K562 (cell line): ENCODE data around the gene LGR6. TPM values are rescaled to one million over a fixed set of nuclear protein-coding genes. Genes with fewer than 3 reads are reported as not detected.

Experiments
- CBFA2T2 ChIP-seq: fragments of 450-650 bp; conservative IDR thresholded peaks from 2 replicates; pipeline ENCODE4 v1.6.1; 2017; ENCODE audit warnings: mild to moderate bottlenecking
- FIP1L1 ChIP-seq: fragments of 200-400 bp; formaldehyde crosslinking; IDR thresholded peaks from 2 replicates; pipeline ENCODE4 v1.6.1; 2018; ENCODE audit warnings: mild to moderate bottlenecking, low read depth, low read length; ENCODE audit not compliant: poor library complexity, severe bottlenecking
- GATAD2B ChIP-seq: fragments of 450-650 bp; IDR thresholded peaks from 2 replicates; pipeline ENCODE4 v1.6.1; 2017; ENCODE audit warnings: mild to moderate bottlenecking, borderline replicate concordance
- IRF2 ChIP-seq: sonication (generic); formaldehyde crosslinking; IDR thresholded peaks from 2 replicates; pipeline ENCODE4 v1.8.1; 2022; ENCODE audit warnings: mild to moderate bottlenecking, missing genetic modification reagents
- MCM2 ChIP-seq: fragments of 450-650 bp; IDR thresholded peaks from 2 replicates; pipeline ENCODE4 v1.6.1; 2017; ENCODE audit warnings: low read depth, mild to moderate bottlenecking
- NFIX ChIP-seq: fragments of 250-450 bp; sonication (Bioruptor Pico); IDR thresholded peaks from 2 replicates; pipeline ENCODE4 v1.4.0; 2020; ENCODE audit warnings: low read depth, mild to moderate bottlenecking, moderate library complexity
- NR2C2 ChIP-seq, 2 experiments: fragments of 200-800 bp in 1 of 2; sonication (Bioruptor generic) in 1 of 2; sonication (generic) in 1 of 2; formaldehyde crosslinking in 1 of 2; IDR thresholded peaks; 2 replicates each; pipeline versions ENCODE4 v1.6.1 to v1.8.0; 2016 to 2022; ENCODE audit warnings: mild to moderate bottlenecking in 1 of 2, missing compliant biosample characterization in 1 of 2, missing genetic modification characterization in 1 of 2, missing genetic modification reagents in 1 of 2
- ZNF408 ChIP-seq: fragments of 250-450 bp; sonication (Bioruptor Pico); IDR thresholded peaks from 2 replicates; pipeline ENCODE4 v1.4.0; 2020; ENCODE audit warnings: low read depth, mild to moderate bottlenecking, moderate library complexity
- ZNF41 ChIP-seq: fragments of 250-450 bp; sonication (Bioruptor Pico); conservative IDR thresholded peaks from 2 replicates; pipeline ENCODE4 v1.4.0; 2020; ENCODE audit warnings: mild to moderate bottlenecking
- polyA plus RNA-seq, 8 experiments: library from polyadenylated mRNA; depleted of rRNA in 4 of 8; stranded (reverse) in 5 of 8; unstranded in 3 of 8; fragments of >200 nt; fragmentation: Nextera tagmentation in 2 of 8; fragmentation: Illumina TruSeq in 1 of 8; extraction: Ambion mirVana in 2 of 8; extraction: Trizol in 1 of 8; gene quantifications; 2 replicates each; pipeline versions ENCODE4 v1.2.1 to v1.2.3, GENCODE V29; 2011 to 2014; ENCODE audit warnings: inconsistent platforms in 1 of 8, missing spikeins in 1 of 8
- total RNA-seq, 7 experiments: library from RNA; depleted of rRNA in 6 of 7; stranded (reverse); fragments of >200 nt in 6 of 7; fragmentation: Illumina TruSeq in 2 of 7; extraction: Trizol in 2 of 7; gene quantifications; 2 replicates each; pipeline versions ENCODE4 v1.2.1 to v1.2.3, GENCODE V29; 2011 to 2021; ENCODE audit warnings: low replicate concordance in 1 of 7
- TF ChIP-seq, protein P1 (sequence below): conservative IDR thresholded peaks from 2 replicates; pipeline ENCODE4 v1.6.1; 2011; ENCODE audit warnings: low read depth, mild to moderate bottlenecking, low read length; ENCODE audit not compliant: control insufficient read depth
- TF ChIP-seq, protein P2 (sequence below): fragments of 250-450 bp; sonication (Bioruptor Pico); IDR thresholded peaks from 2 replicates; pipeline ENCODE4 v1.4.0; 2020; ENCODE audit warnings: borderline replicate concordance
- TF ChIP-seq, protein P3 (sequence below): fragments of 450-650 bp; IDR thresholded peaks from 2 replicates; pipeline ENCODE4 v1.6.1; 2014; ENCODE audit warnings: low read depth, mild to moderate bottlenecking, moderate library complexity, borderline replicate concordance
- TF ChIP-seq, protein P4 (sequence below): fragments of 450-650 bp; IDR thresholded peaks from 2 replicates; pipeline ENCODE4 v1.6.1; 2017; ENCODE audit warnings: mild to moderate bottlenecking, moderate library complexity
- TF ChIP-seq, protein P5 (sequence below): sonication (generic); formaldehyde crosslinking; IDR thresholded peaks from 2 replicates; pipeline ENCODE4 v1.8.0; 2022; ENCODE audit warnings: mild to moderate bottlenecking, missing genetic modification reagents
- TF ChIP-seq, protein P6 (sequence below): sonication (generic); formaldehyde crosslinking; IDR thresholded peaks from 2 replicates; pipeline ENCODE4 v1.8.0; 2022; ENCODE audit warnings: missing genetic modification reagents, mild to moderate bottlenecking, borderline replicate concordance

Gene LGR6
- total and polyA plus RNA-seq, 9 of the 15 experiments (the other 6 are each of a cell fraction or from before 2014, with no cell fraction given) = 0.01 to 0.54 (median 0.17) TPM; not detected in 1

DNA sequence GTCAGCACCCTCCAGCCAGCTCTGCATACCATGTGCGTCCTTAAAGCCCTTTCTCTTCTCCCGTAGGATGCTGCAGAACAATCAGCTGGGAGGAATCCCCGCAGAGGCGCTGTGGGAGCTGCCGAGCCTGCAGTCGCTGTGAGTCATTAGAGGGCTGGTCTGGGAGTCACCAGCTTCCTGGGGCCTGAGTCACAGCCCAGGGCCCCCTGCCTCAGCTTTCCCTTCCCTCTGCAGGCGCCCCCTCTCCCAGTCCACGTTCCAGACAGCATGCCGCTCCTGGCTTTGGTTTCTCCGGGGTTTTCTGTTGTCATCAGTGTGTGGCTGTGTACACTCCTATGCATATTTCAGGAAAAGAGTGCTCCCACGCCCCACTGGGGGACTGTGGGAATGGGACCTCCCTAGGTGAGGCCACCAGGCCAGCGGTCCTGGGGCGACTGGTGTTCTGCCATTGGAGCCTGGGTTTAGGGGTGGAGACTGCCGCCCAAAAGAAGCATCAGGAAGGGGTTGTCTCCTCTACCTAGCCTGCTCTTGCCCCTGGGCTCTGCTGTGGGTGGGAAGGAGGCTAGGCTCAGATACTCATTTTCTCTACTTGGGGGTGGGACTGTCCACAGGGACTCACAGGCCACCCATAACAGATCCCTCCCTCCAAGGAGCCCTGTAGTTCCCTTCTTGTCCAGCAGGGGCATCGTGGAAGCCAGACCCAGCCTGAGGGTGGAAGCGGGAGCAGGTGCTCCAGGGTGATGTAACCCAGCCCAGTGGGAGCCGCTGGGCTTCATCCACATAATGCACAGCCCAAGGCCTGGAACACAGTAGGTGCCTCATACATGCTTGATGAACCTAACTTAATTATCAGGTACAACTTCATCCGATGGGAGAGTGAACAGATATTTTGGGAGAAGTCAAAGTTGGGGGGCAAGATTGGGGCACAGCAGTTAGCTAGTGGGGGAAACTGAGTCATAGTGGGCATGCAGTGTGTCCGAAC is 42.5 kb downstream of the LGR6 start (continued):
- TF ChIP-seq, protein P1, sequence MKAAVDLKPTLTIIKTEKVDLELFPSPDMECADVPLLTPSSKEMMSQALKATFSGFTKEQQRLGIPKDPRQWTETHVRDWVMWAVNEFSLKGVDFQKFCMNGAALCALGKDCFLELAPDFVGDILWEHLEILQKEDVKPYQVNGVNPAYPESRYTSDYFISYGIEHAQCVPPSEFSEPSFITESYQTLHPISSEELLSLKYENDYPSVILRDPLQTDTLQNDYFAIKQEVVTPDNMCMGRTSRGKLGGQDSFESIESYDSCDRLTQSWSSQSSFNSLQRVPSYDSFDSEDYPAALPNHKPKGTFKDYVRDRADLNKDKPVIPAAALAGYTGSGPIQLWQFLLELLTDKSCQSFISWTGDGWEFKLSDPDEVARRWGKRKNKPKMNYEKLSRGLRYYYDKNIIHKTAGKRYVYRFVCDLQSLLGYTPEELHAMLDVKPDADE = no peak
- no peak for TF ChIP-seq MCM2
- TF ChIP-seq, protein P2, sequence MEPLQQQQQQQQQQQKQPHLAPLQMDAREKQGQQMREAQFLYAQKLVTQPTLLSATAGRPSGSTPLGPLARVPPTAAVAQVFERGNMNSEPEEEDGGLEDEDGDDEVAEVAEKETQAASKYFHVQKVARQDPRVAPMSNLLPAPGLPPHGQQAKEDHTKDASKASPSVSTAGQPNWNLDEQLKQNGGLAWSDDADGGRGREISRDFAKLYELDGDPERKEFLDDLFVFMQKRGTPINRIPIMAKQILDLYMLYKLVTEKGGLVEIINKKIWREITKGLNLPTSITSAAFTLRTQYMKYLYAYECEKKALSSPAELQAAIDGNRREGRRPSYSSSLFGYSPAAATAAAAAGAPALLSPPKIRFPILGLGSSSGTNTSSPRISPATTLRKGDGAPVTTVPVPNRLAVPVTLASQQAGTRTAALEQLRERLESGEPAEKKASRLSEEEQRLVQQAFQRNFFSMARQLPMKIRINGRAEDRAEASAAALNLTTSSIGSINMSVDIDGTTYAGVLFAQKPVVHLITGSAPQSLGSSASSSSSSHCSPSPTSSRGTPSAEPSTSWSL = no peak
- no peak for TF ChIP-seq IRF2 (CRISPR knock-in tag)
- TF ChIP-seq, protein P3, sequence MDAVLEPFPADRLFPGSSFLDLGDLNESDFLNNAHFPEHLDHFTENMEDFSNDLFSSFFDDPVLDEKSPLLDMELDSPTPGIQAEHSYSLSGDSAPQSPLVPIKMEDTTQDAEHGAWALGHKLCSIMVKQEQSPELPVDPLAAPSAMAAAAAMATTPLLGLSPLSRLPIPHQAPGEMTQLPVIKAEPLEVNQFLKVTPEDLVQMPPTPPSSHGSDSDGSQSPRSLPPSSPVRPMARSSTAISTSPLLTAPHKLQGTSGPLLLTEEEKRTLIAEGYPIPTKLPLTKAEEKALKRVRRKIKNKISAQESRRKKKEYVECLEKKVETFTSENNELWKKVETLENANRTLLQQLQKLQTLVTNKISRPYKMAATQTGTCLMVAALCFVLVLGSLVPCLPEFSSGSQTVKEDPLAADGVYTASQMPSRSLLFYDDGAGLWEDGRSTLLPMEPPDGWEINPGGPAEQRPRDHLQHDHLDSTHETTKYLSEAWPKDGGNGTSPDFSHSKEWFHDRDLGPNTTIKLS = no peak
- TF ChIP-seq GATAD2B = no peak
- no peak for TF ChIP-seq NFIX (CRISPR knock-in tag)
- TF ChIP-seq, protein P4, sequence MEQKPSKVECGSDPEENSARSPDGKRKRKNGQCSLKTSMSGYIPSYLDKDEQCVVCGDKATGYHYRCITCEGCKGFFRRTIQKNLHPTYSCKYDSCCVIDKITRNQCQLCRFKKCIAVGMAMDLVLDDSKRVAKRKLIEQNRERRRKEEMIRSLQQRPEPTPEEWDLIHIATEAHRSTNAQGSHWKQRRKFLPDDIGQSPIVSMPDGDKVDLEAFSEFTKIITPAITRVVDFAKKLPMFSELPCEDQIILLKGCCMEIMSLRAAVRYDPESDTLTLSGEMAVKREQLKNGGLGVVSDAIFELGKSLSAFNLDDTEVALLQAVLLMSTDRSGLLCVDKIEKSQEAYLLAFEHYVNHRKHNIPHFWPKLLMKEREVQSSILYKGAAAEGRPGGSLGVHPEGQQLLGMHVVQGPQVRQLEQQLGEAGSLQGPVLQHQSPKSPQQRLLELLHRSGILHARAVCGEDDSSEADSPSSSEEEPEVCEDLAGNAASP = no peak
- TF ChIP-seq NR2C2 (CRISPR knock-in tag; IDR thresholded peaks at IDR 0.05) = no peak
- no peak for TF ChIP-seq NR2C2 (tag; IDR thresholded peaks at IDR 0.05)
- TF ChIP-seq, protein P5, sequence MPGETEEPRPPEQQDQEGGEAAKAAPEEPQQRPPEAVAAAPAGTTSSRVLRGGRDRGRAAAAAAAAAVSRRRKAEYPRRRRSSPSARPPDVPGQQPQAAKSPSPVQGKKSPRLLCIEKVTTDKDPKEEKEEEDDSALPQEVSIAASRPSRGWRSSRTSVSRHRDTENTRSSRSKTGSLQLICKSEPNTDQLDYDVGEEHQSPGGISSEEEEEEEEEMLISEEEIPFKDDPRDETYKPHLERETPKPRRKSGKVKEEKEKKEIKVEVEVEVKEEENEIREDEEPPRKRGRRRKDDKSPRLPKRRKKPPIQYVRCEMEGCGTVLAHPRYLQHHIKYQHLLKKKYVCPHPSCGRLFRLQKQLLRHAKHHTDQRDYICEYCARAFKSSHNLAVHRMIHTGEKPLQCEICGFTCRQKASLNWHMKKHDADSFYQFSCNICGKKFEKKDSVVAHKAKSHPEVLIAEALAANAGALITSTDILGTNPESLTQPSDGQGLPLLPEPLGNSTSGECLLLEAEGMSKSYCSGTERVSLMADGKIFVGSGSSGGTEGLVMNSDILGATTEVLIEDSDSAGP (CRISPR knock-in tag) = no peak
- TF ChIP-seq FIP1L1 = no peak
- TF ChIP-seq CBFA2T2 = no peak
- TF ChIP-seq, protein P6, sequence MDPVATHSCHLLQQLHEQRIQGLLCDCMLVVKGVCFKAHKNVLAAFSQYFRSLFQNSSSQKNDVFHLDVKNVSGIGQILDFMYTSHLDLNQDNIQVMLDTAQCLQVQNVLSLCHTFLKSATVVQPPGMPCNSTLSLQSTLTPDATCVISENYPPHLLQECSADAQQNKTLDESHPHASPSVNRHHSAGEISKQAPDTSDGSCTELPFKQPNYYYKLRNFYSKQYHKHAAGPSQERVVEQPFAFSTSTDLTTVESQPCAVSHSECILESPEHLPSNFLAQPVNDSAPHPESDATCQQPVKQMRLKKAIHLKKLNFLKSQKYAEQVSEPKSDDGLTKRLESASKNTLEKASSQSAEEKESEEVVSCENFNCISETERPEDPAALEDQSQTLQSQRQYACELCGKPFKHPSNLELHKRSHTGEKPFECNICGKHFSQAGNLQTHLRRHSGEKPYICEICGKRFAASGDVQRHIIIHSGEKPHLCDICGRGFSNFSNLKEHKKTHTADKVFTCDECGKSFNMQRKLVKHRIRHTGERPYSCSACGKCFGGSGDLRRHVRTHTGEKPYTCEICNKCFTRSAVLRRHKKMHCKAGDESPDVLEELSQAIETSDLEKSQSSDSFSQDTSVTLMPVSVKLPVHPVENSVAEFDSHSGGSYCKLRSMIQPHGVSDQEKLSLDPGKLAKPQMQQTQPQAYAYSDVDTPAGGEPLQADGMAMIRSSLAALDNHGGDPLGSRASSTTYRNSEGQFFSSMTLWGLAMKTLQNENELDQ (CRISPR knock-in tag) = no peak
- TF ChIP-seq ZNF408 = no peak
- TF ChIP-seq ZNF41 = no peak
